Thoracic aorta (tissue), 2 donors: ENCODE data around the gene SF3A2. TPM values are rescaled to one million over a fixed set of nuclear protein-coding genes. Genes with fewer than 3 reads are reported as not detected.

Source experiments
- ATAC-seq: fragments of 150-250 bp; one replicate; pipeline ENCODE4 v1.8.0; 2017; ENCODE audit warnings: low read depth; ENCODE audit not compliant: insufficient number of reproducible peaks, low FRiP score
- DNase-seq: peaks from one replicate; pipeline ENCODE4 v3.0.0-alpha.2; 2020; ENCODE audit warnings: low spot score
- H3K27ac ChIP-seq, 2 donors: fragments of 200-600 bp; sonication (generic); 1 replicate in 1 of 2; 2 replicates in 1 of 2; pipeline ENCODE4 v1.5.1; 2016; ENCODE audit warnings: mild to moderate bottlenecking in 2 of 2, moderate library complexity in 2 of 2
- H3K27me3 ChIP-seq: fragments of 200-600 bp; sonication (generic); replicated peaks from 2 replicates; pipeline ENCODE4 v1.6.0; 2016; ENCODE audit warnings: mild to moderate bottlenecking; ENCODE audit not compliant: insufficient read depth
- H3K36me3 ChIP-seq: fragments of 200-600 bp; sonication (generic); one replicate; pipeline ENCODE4 v1.5.1; 2016
- H3K4me1 ChIP-seq, 2 donors: fragments of 200-600 bp; sonication (generic); 1 replicate in 1 of 2; 2 replicates in 1 of 2; pipeline versions ENCODE4 v1.5.1 to v1.6.0; 2016; ENCODE audit warnings: low read depth in 2 of 2, mild to moderate bottlenecking in 1 of 2; ENCODE audit not compliant: control insufficient read depth in 1 of 2
- H3K4me3 ChIP-seq: fragments of 200-600 bp; sonication (generic); 2 replicates; pipeline ENCODE4 v1.5.1; 2016; ENCODE audit warnings: mild to moderate bottlenecking
- H3K9me3 ChIP-seq: fragments of 200-600 bp; sonication (generic); 2 replicates; pipeline ENCODE4 v1.5.1; 2016
- total RNA-seq, 2 donors: library from RNA; depleted of rRNA; stranded (reverse); fragments of >200 nt; gene quantifications; one replicate each; pipeline versions ENCODE4 v1.1.0 to v1.2.3, GENCODE V29; 2016
- TF ChIP-seq, protein P1 (sequence below): fragments of 200-600 bp; sonication (generic); IDR thresholded peaks from one replicate; pipeline ENCODE4 v1.5.1; 2019; ENCODE audit warnings: antibody characterized with exemption

SF3A2 gene
- total RNA-seq, 2 donors from 2014 or later, result 23.8 to 43.7 TPM

DNA sequence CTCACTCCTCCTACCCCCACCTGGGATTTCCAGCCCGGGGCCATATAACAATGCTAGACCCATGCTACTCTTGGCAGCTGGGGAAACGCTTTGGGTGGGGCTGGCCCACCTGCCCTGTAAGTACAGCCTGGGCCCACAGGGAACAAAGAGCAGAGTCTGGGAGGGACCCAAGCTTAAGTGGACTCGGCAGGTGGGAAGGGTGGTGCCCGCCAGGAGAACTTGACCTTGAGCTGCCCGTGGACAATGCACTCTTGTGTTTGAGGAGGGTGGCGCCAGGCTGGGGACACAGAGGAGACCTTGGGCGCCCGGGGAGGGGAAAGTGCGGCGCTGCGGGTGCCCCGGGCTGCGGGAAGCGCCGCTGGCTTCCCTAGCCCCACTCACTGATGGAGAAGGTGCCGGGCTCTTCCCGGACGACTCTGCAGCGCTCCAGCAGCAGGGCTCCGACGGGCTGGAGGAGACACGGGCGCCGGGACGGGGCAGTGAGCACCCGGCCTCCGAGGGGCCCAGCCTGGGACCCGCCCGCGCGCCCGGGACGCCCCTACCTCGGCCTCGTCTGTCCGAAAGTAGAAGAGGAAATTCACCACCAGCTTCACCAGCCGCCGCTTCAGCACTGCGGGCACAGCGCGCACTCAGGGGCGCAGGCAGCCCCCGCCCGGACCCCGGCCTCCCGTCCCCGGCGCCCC is 1.1 kb upstream of the SF3A2 start:
- Histone ChIP-seq H3K4me1 (peaks cover 30 to 56% of the 10 kb centered on the region in 2 donors), H3K27ac (peak overlapping the region; percentile 85 to 95)

DNA sequence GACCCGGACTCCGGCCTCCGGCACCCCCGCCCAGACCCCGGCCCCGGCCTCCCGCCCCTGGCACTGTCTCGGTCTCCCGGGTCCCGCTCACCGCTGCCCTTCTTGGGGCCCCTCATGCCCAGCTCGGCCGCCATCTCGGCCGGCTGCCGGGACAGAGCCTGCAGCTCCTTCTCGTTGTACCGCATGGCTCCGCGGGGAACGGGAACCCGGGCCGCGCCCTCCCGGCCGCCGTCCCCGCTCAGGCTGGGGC is 635 bp upstream of the SF3A2 start:
- H3K9me3 ChIP-seq, result no peaks in the 10 kb centered on the region
- H3K4me1 ChIP-seq, result peaks cover 35 to 60% of the 10 kb centered on the region in 2 donors
- DNase-seq (no peak), ATAC-seq (no peak)
- H3K27ac ChIP-seq, result peak overlapping the region; percentile 85 to 95
- no peaks in the 10 kb centered on the region for H3K27me3 ChIP-seq
- TF ChIP-seq, protein P1, sequence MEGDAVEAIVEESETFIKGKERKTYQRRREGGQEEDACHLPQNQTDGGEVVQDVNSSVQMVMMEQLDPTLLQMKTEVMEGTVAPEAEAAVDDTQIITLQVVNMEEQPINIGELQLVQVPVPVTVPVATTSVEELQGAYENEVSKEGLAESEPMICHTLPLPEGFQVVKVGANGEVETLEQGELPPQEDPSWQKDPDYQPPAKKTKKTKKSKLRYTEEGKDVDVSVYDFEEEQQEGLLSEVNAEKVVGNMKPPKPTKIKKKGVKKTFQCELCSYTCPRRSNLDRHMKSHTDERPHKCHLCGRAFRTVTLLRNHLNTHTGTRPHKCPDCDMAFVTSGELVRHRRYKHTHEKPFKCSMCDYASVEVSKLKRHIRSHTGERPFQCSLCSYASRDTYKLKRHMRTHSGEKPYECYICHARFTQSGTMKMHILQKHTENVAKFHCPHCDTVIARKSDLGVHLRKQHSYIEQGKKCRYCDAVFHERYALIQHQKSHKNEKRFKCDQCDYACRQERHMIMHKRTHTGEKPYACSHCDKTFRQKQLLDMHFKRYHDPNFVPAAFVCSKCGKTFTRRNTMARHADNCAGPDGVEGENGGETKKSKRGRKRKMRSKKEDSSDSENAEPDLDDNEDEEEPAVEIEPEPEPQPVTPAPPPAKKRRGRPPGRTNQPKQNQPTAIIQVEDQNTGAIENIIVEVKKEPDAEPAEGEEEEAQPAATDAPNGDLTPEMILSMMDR, result no peak
- peak overlapping the region; percentile 95 for H3K4me3 ChIP-seq
- peaks cover 7% of the 10 kb centered on the region for H3K36me3 ChIP-seq

More for the DNA sequence above, 1.1 kb upstream of the SF3A2 start:
- H3K36me3 ChIP-seq, result peaks cover 10% of the 10 kb centered on the region
- ATAC-seq, result no peak
- no peaks in the 10 kb centered on the region for H3K9me3 ChIP-seq
- H3K27me3 ChIP-seq, result no peaks in the 10 kb centered on the region
- H3K4me3 ChIP-seq, result peak overlapping the region; percentile 95
- no peak for DNase-seq
- TF ChIP-seq, protein P1, result no peak

DNA sequence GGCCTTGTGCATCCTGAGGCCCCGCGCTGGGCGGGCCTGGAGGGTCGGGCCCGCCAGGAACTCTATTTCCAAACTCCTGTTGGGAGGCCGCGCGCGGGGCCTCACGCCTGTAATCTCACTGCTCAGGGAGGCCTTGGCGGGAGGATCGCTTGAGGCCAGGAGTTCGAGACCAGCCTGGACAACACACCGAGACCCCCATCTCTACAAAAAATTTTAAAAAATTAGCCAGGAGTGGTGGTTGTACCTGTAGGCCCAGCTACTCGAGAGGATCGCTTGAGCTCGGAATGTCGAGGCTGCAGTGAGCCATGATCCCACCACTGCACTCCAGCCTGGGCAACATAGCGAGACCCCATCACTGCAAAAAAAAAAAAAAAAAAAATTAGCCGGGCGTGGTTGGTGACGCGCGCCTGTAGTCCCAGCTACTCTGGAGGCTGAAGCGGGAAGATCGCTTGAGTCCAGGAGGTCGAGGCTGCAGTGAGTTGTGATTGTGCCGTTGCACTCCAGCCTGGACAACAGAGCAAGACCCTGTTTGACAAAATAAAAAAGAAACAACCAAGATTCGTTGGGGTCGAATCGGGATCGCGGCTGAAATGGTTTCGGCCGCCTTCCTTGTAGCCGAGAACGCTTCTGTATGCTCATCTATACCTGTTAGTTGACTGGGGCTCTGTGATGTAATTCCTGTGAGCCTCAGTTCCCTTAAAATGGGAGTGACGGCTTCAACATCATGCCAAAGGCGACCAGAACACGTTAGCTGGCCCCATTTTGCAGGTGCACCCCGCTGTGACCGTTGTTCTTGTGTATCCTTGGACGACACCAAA is 636 bp downstream of the SF3A2 start:
- Histone ChIP-seq H3K36me3 (peaks cover 5% of the 10 kb centered on the region), H3K4me1 (peaks cover 48 to 73% of the 10 kb centered on the region in 2 donors), H3K27me3 (no peaks in the 10 kb centered on the region), H3K9me3 (no peaks in the 10 kb centered on the region), H3K27ac (peak overlapping the region; percentile 85 to 95), H3K4me3 (peak overlapping the region; percentile 95)
- no peak for DNase-seq
- TF ChIP-seq, protein P1, result no peak
- no peak for ATAC-seq

DNA sequence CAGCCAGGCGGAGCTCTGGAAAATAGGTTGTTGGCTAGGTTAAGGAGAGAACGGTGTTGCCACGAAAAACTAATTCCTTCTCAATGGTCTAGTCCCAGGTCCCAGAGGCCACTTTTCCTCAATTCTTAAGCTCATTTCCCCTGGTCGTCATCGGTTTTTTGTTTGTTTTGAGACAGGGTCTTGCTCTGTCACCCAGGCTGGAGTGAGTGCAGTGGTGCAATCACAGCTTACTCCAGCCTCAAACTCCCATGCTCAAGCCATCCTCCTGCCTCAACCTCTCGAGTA is 1.2 kb downstream of the SF3A2 start:
- H3K9me3 ChIP-seq, result no peaks in the 10 kb centered on the region
- ATAC-seq, result no peak
- H3K36me3 ChIP-seq, result no peaks in the 10 kb centered on the region
- TF ChIP-seq, protein P1, result no peak
- H3K27me3 ChIP-seq, result no peaks in the 10 kb centered on the region
- H3K27ac ChIP-seq, result peak overlapping the region in 1 of 2 donors; percentile 85
- H3K4me1 ChIP-seq, result peaks cover 51 to 79% of the 10 kb centered on the region in 2 donors
- peak overlapping the region; percentile 95 for H3K4me3 ChIP-seq
- DNase-seq, result no peak

DNA sequence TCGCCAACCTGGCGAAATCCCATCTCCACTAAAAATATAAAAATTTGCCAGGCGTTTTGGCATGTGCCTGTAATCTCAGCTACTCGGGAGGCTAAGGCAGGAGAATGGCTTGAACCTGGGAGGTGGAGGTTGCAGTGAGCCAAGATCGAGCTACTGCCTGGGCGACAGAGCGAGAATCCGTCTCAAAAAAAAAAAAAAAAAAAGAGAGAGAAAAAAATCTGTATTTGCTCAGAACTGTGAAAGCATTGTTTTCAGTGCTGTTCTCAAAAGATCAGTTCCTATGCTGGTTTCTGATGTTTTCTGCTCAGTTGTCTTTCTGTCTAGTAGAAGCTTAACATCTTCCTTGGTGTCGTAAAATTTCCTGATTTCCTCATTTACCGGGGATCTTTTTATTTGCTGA is 2.5 kb downstream of the SF3A2 start:
- TF ChIP-seq, protein P1, result no peak
- DNase-seq (no peak), ATAC-seq (no peak)
- peak overlapping the region; percentile 81 to 82 for H3K27ac ChIP-seq
- no peaks in the 10 kb centered on the region for H3K27me3 ChIP-seq
- peaks cover 51 to 80% of the 10 kb centered on the region in 2 donors for H3K4me1 ChIP-seq
- H3K4me3 ChIP-seq, result peak overlapping the region; percentile 74
- H3K9me3 ChIP-seq, result no peaks in the 10 kb centered on the region
- H3K36me3 ChIP-seq, result peaks cover 10% of the 10 kb centered on the region
